HepG2 (cell line): ENCODE results near the gene ITIH1. TPM values are rescaled to one million over a fixed set of nuclear protein-coding genes. Genes with fewer than 3 reads are reported as not detected.

Source experiments
- AHR ChIP-seq: IDR thresholded peaks from 2 replicates; pipeline ENCODE4 v1.6.1; 2018; ENCODE audit warnings: missing genetic modification reagents, missing compliant biosample characterization
- ASH2L ChIP-seq: fragments of 300-600, 200-600 bp; sonication (generic); IDR thresholded peaks from 2 replicates; pipeline ENCODE4 v1.7.0; 2017; ENCODE audit warnings: low read depth, mild to moderate bottlenecking, moderate library complexity, mixed read lengths, low read length; ENCODE audit not compliant: insufficient read length
- ATF7-NPFF ChIP-seq: sonication (generic); formaldehyde crosslinking; IDR thresholded peaks from 2 replicates; pipeline ENCODE4 v1.8.1; 2023; ENCODE audit warnings: mild to moderate bottlenecking, low read depth, missing genetic modification reagents, moderate library complexity
- HNRNPL ChIP-seq: fragments of 200-400 bp; formaldehyde crosslinking; IDR thresholded peaks from 2 replicates; pipeline ENCODE4 v1.6.1; 2017; ENCODE audit warnings: mild to moderate bottlenecking, low read depth, low read length
- MXD4 ChIP-seq: IDR thresholded peaks from 2 replicates; pipeline ENCODE4 v1.6.1; 2016; ENCODE audit warnings: mild to moderate bottlenecking, missing biosample characterization, missing genetic modification reagents
- NFAT5 ChIP-seq: sonication (generic); formaldehyde crosslinking; IDR thresholded peaks from 2 replicates; pipeline ENCODE4 v1.4.0; 2020; ENCODE audit warnings: missing genetic modification reagents
- PHF20 ChIP-seq: sonication (generic); formaldehyde crosslinking; IDR thresholded peaks from 2 replicates; pipeline ENCODE4 v1.5.0; 2020; ENCODE audit warnings: mild to moderate bottlenecking, missing genetic modification reagents
- SATB2 ChIP-seq: sonication (generic); formaldehyde crosslinking; IDR thresholded peaks from 2 replicates; pipeline ENCODE4 v1.5.0; 2020; ENCODE audit warnings: missing genetic modification reagents
- TARDBP ChIP-seq: sonication (generic); formaldehyde crosslinking; IDR thresholded peaks from 2 replicates; pipeline ENCODE4 v1.8.0; 2022; ENCODE audit warnings: mild to moderate bottlenecking, missing genetic modification reagents
- TGIF2 ChIP-seq: IDR thresholded peaks from 2 replicates; pipeline ENCODE4 v1.6.1; 2016; ENCODE audit warnings: control low read depth, missing compliant biosample characterization
- ZBTB37 ChIP-seq: sonication (generic); formaldehyde crosslinking; IDR thresholded peaks from 2 replicates; pipeline ENCODE4 v1.4.0; 2020; ENCODE audit warnings: mild to moderate bottlenecking, missing genetic modification reagents
- ZNF10 ChIP-seq: sonication (generic); formaldehyde crosslinking; IDR thresholded peaks from 2 replicates; pipeline ENCODE4 v1.4.0; 2020; ENCODE audit warnings: mild to moderate bottlenecking, low read depth, missing genetic modification reagents, borderline replicate concordance
- ZNF567 ChIP-seq: sonication (generic); formaldehyde crosslinking; IDR thresholded peaks from 2 replicates; pipeline ENCODE4 v1.8.1; 2023; ENCODE audit warnings: mild to moderate bottlenecking, missing genetic modification reagents, borderline replicate concordance
- ZNF772 ChIP-seq: sonication (generic); formaldehyde crosslinking; IDR thresholded peaks from 2 replicates; pipeline ENCODE4 v1.5.0; 2020; ENCODE audit warnings: mild to moderate bottlenecking, missing genetic modification reagents
- ZNF784 ChIP-seq: sonication (generic); formaldehyde crosslinking; IDR thresholded peaks from 2 replicates; pipeline ENCODE4 v1.5.1; 2020; ENCODE audit warnings: missing genetic modification reagents, mild to moderate bottlenecking, borderline replicate concordance
- ZNF839 ChIP-seq: sonication (generic); formaldehyde crosslinking; IDR thresholded peaks from 2 replicates; pipeline ENCODE4 v1.4.0; 2020; ENCODE audit warnings: missing genetic modification reagents, mild to moderate bottlenecking, borderline replicate concordance
- polyA plus RNA-seq, 8 experiments: library from polyadenylated mRNA; depleted of rRNA in 3 of 8; stranded (reverse) in 7 of 8; unstranded in 1 of 8; fragments of >200 nt; fragmentation: Illumina TruSeq in 4 of 8; extraction: Trizol in 4 of 8; gene quantifications; 2 replicates each; pipeline versions ENCODE4 v1.2.1 to v1.2.3, GENCODE V29; 2011 to 2016; ENCODE audit warnings: low read depth in 4 of 8, missing spikeins in 1 of 8, mixed read lengths in 1 of 8; ENCODE audit not compliant: insufficient read depth in 1 of 8
- total RNA-seq, 5 experiments: library from RNA; depleted of rRNA; stranded (reverse); fragments of >200 nt; fragmentation: Illumina TruSeq; extraction: Trizol; gene quantifications; 2 replicates each; pipeline ENCODE4 v1.2.3, GENCODE V29; 2016; ENCODE audit warnings: low read depth in 1 of 5

ITIH1 gene
- total and polyA plus RNA-seq, 2 of the 13 experiments (the other 11 are each of a cell fraction or from before 2014, with no cell fraction given) = 12.3 to 19.6 TPM

- TF ChIP-seq ZNF784 (CRISPR knock-in tag) = 0 out of 2 replicates have a peak, but pooled peaks have one; percentile 50
- TF ChIP-seq TARDBP = no peak
- peak; percentile 27; the same call in 1 of the 2 replicates for TF ChIP-seq ZNF772
- no peak for TF ChIP-seq ZBTB37
- TF ChIP-seq ZNF567 (CRISPR knock-in tag) = no peak
- TF ChIP-seq ATF7-NPFF (CRISPR knock-in tag) = no peak
- no peak for TF ChIP-seq MXD4 (CRISPR knock-in tag)
- no peak for TF ChIP-seq PHF20 (CRISPR knock-in tag)
- TF ChIP-seq ZNF839 (CRISPR knock-in tag) = no peak
- TF ChIP-seq NFAT5 = no peak
- TF ChIP-seq AHR = no peak
- no peak for TF ChIP-seq ZNF10
- no peak for TF ChIP-seq HNRNPL
- no peak for TF ChIP-seq ASH2L
- TF ChIP-seq SATB2 (CRISPR knock-in tag) = no peak
- TF ChIP-seq TGIF2 (CRISPR knock-in tag) = no peak
Observed at GRCh38 chr3:52777959-52778805, 783 bp downstream of the ITIH1 start (continued).
